ENCODE measurements around the gene SHFL.

GRCh38 chr19:10126213-10126639 lies 40.1 kb downstream of the SHFL start:
- no peak for TF ChIP-seq TAF1 (IDR thresholded peaks at IDR 0.05; ENCODE audit: low read depth)
- TF ChIP-seq CTCF (IDR thresholded peaks at IDR 0.05; ENCODE audit: poor library complexity, severe bottlenecking), result no peak
- TF ChIP-seq POLR2AphosphoS5 (IDR thresholded peaks at IDR 0.05), result no peak
- no peak for TF ChIP-seq EZH2 (IDR thresholded peaks at IDR 0.05; ENCODE audit: borderline replicate concordance, insufficient read depth, low read length, poor library complexity, severe bottlenecking)
- TF ChIP-seq MXI1 (conservative IDR thresholded peaks at IDR 0.05; ENCODE audit: poor library complexity, severe bottlenecking), result no peak
- no peak for TF ChIP-seq REST (IDR thresholded peaks at IDR 0.05; ENCODE audit: borderline replicate concordance)
- TF ChIP-seq EP300 (conservative IDR thresholded peaks at IDR 0.05; ENCODE audit: poor library complexity, severe bottlenecking), result no peak

All from neural cell (in vitro differentiated cells).